Transverse colon (tissue), 4 donors: ENCODE measurements around the gene PSD. TPM values are rescaled to one million over a fixed set of nuclear protein-coding genes. Genes with fewer than 3 reads are reported as not detected.

Experiments
- DNase-seq: peaks from one replicate; pipeline ENCODE4 v3.0.0-alpha.2; 2019
- H3K27ac ChIP-seq, 4 donors: fragments of 200-600 bp; sonication (generic); 2 replicates each; pipeline ENCODE4 v1.5.1; 2016 to 2018; ENCODE audit warnings: inconsistent platforms in 4 of 4
- H3K27me3 ChIP-seq: fragments of 200-600 bp; sonication (generic); 2 replicates; pipeline ENCODE4 v1.5.1; 2017; ENCODE audit warnings: inconsistent platforms
- H3K36me3 ChIP-seq, 4 donors: fragments of 200-600 bp; sonication (generic); 2 replicates each; pipeline ENCODE4 v1.5.1; 2017 to 2019; ENCODE audit warnings: inconsistent platforms in 4 of 4
- H3K4me1 ChIP-seq, 4 donors: fragments of 200-600 bp; sonication (generic); 2 replicates each; pipeline ENCODE4 v1.5.1; 2017 to 2020; ENCODE audit warnings: inconsistent platforms in 4 of 4
- H3K4me3 ChIP-seq, 4 donors: fragments of 200-600 bp; sonication (generic); 1 replicate in 1 of 4; 2 replicates in 3 of 4; pipeline versions ENCODE4 v1.5.1 to v1.6.1; 2017 to 2019; ENCODE audit warnings: inconsistent platforms in 4 of 4
- H3K9me3 ChIP-seq, 2 donors: fragments of 200-600 bp; sonication (generic); 2 replicates each; pipeline ENCODE4 v1.5.1; 2017 to 2019; ENCODE audit warnings: inconsistent platforms in 2 of 2
- EP300 ChIP-seq: sonication (generic); formaldehyde crosslinking; IDR thresholded peaks from one replicate; pipeline ENCODE4 v1.6.1; 2017; ENCODE audit warnings: antibody characterized with exemption, low read depth
- POLR2A ChIP-seq: fragments of 450-650 bp; IDR thresholded peaks from one replicate; pipeline ENCODE4 v1.6.1; 2016; ENCODE audit warnings: antibody characterized with exemption, mild to moderate bottlenecking, moderate library complexity
- POLR2AphosphoS5 ChIP-seq, 3 donors: sonication (generic); formaldehyde crosslinking; IDR thresholded peaks; one replicate each; pipeline ENCODE4 v1.6.1; 2016; ENCODE audit warnings: antibody characterized with exemption in 3 of 3
- WGBS, 2 donors: methylation state at CpG; one replicate each; pipeline ENCODE4 v1.1.5; 2018; ENCODE audit warnings: low coverage in 1 of 2; 5-methylcytosine and 5-hydroxymethylcytosine counted together
- in situ Hi-C, 4 donors: fragments of 200-750 bp; cut with MboI; loops; one replicate each; pipeline versions ENCODE4 v1.15.0 to v1.15.1; 2017; ENCODE audit warnings: low sequenced_read_pairs in 3 of 4, low pct_ligation_motif_present in 1 of 4, low pct_unique_long_range_greater_than_20kb in 1 of 4
- intact Hi-C: fragments of 100-400 bp; cut with DNase I; formaldehyde crosslinking; loops from one replicate; pipeline ENCODE4 v1.15.1; 2023; ENCODE audit warnings: low total_unique reads
- total RNA-seq, 4 donors: library from RNA; depleted of rRNA; stranded (reverse); fragments of >200 nt; gene quantifications; one replicate each; pipeline ENCODE4 v1.1.0, GENCODE V29; 2016
- TF ChIP-seq, protein P1 (sequence below), 5 experiments: fragments of 200-600 bp in 3 of 5; fragments of 450-650 bp in 2 of 5; sonication (generic) in 3 of 5; IDR thresholded peaks; 1 replicate in 2 of 5; 2 replicates in 3 of 5; pipeline ENCODE4 v1.5.1; 2016 to 2017; ENCODE audit warnings: antibody characterized with exemption in 5 of 5, inconsistent platforms in 3 of 5, mild to moderate bottlenecking in 2 of 5, moderate library complexity in 1 of 5

The PSD gene
- total RNA-seq, 4 donors from 2014 or later, result 38.9 to 56.1 (median 49.4) TPM

DNA sequence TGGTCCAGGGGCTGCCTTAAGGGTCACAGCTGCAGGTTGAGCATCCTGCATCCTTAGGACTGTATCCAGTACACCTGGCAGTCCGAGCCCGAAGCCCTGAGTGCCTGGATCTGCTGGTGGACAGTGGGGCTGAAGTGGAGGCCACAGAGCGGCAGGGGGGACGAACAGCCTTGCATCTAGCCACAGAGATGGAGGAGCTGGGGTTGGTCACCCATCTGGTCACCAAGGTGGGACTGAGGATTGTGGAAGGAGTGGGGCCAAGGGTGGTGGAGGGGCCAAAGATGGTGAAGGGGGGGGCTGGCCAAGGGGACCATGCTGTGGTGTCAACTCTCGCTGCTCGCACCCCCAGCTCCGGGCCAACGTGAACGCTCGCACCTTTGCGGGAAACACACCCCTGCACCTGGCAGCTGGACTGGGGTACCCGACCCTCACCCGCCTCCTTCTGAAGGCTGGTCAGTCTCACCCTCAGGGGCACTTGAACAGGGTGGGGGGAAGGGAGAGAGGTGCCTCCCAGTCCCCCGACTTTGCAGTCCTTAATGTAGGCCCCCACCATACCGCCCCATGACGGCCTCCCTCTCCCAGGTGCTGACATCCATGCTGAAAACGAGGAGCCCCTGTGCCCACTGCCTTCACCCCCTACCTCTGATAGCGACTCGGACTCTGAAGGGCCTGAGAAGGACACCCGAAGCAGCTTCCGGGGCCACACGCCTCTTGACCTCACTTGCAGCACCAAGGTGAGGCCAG is 17.8 kb downstream of the PSD start:
- no peaks in the 10 kb centered on the region for H3K36me3 ChIP-seq
- TF ChIP-seq EP300 (no peak), POLR2AphosphoS5 (IDR thresholded peaks at IDR 0.05) (no peak), POLR2A (no peak)
- TF ChIP-seq, protein P1, sequence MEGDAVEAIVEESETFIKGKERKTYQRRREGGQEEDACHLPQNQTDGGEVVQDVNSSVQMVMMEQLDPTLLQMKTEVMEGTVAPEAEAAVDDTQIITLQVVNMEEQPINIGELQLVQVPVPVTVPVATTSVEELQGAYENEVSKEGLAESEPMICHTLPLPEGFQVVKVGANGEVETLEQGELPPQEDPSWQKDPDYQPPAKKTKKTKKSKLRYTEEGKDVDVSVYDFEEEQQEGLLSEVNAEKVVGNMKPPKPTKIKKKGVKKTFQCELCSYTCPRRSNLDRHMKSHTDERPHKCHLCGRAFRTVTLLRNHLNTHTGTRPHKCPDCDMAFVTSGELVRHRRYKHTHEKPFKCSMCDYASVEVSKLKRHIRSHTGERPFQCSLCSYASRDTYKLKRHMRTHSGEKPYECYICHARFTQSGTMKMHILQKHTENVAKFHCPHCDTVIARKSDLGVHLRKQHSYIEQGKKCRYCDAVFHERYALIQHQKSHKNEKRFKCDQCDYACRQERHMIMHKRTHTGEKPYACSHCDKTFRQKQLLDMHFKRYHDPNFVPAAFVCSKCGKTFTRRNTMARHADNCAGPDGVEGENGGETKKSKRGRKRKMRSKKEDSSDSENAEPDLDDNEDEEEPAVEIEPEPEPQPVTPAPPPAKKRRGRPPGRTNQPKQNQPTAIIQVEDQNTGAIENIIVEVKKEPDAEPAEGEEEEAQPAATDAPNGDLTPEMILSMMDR (IDR thresholded peaks at IDR 0.05), result no peak

DNA sequence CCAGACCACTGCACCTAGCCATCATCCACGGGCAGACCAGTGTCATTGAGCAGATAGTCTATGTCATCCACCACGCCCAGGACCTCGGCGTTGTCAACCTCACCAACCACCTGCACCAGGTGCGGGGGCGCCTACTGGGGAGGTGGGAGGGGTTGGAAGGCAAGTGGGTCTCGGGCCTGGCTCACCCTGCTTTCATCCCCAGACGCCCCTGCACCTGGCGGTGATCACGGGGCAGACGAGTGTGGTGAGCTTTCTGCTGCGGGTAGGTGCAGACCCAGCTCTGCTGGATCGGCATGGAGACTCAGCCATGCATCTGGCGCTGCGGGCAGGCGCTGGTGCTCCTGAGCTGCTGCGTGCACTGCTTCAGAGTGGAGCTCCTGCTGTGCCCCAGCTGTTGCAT is 18.5 kb downstream of the PSD start:
- TF ChIP-seq POLR2AphosphoS5 (IDR thresholded peaks at IDR 0.05) (no peak), POLR2A (no peak), EP300 (no peak)
- TF ChIP-seq, protein P1 (IDR thresholded peaks at IDR 0.05), result no peak
- peaks cover 20 to 42% (median 30%) of the 10 kb centered on the region in 4 donors for H3K4me1 ChIP-seq
- H3K9me3 ChIP-seq, result no peaks in the 10 kb centered on the region
- WGBS, 2 donors, result 69% methylated on average over 6 of the region's 17 CpGs; no CpG with 5 or more reads in 1 of the 2 donors
- intact Hi-C loops (no loop called here), in situ Hi-C loops (no loop called here)
- DNase-seq, result no peak
- H3K36me3 ChIP-seq, result no peaks in the 10 kb centered on the region
- H3K27me3 ChIP-seq, result no peaks in the 10 kb centered on the region
- H3K27ac ChIP-seq, result peak overlapping the region; percentile 89 to 99 (median 96)
- H3K4me3 ChIP-seq, result no peak overlapping the region

More for the DNA sequence above, 17.8 kb downstream of the PSD start:
- no peaks in the 10 kb centered on the region for H3K9me3 ChIP-seq
- peak overlapping the region in 3 of 4 donors; percentile 85 to 99 (median 94) for H3K27ac ChIP-seq
- WGBS, 2 donors, result 91% methylated on average over 22 of the region's 22 CpGs; no CpG with 5 or more reads in 1 of the 2 donors
- H3K4me1 ChIP-seq, result peaks cover 19 to 42% (median 29%) of the 10 kb centered on the region in 4 donors
- H3K27me3 ChIP-seq, result no peaks in the 10 kb centered on the region
- no peak overlapping the region for H3K4me3 ChIP-seq
- DNase-seq, result no peak
- intact Hi-C loops, result no loop called here
- in situ Hi-C loops, result no loop called here

DNA sequence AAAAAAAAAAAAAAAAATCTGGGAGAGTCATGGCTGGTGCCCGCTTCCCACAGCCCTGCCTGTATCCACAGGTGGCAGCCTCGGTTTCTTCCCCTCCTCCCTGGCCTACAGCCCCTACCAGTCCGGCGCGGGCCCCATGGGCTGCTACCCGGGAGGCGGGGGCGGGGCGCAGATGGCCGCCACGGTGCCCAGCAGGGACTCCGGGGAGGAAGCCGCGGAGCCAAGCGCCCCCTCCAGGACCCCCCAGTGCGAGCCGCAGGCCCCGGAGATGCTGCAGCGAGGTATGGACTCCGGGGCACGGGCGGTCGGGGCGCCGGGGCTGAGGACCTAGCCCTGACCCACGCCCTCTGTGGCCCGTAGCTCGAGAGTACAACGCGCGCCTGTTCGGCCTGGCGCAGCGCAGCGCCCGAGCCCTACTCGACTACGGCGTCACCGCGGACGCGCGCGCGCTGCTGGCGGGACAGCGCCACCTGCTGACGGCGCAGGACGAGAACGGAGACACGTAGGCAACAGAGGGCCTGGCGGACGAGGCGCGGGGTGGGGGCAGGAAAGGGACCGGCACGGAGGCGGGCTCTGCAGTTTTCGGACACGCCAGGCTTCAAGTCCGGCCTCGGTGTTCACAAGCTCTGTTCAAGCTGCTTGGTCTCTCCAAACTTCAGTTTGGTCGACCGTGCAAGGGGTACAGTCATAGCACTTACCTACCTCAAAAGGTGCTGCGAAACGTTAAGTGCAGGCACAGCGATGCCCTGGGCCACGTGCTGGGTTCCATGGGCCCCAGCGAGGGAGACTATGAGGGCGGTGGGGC is 19.2 kb downstream of the PSD start:
- Histone ChIP-seq H3K27ac (peak overlapping the region; percentile 89 to 99 (median 96)), H3K27me3 (no peaks in the 10 kb centered on the region), H3K4me3 (peak overlapping the region; percentile 34 to 66 (median 58)), H3K9me3 (no peaks in the 10 kb centered on the region), H3K36me3 (no peaks in the 10 kb centered on the region), H3K4me1 (peaks cover 20 to 42% (median 31%) of the 10 kb centered on the region in 4 donors)
- in situ Hi-C loops (loop anchor here in 1 of 4 donors (25.0 kb wide), 1 partner anchor 188 kb away; no protein-coding TSS in a partner anchor), intact Hi-C loops (loop anchor here (10.0 kb wide), 1 partner anchor 185 kb away; no protein-coding TSS in a partner anchor)
- WGBS, 2 donors, result 3% methylated on average over 56 of the region's 72 CpGs; no CpG with 5 or more reads in 1 of the 2 donors
- TF ChIP-seq EP300 (no peak), POLR2AphosphoS5 (IDR thresholded peaks at IDR 0.05) (peak; percentile 78 to 94 (median 92)), POLR2A (peak; percentile 73)
- TF ChIP-seq, protein P1 (IDR thresholded peaks at IDR 0.05), result peak; percentile 89 to 98 (median 93)
- DNase-seq, result peak; percentile 92
